Skin of body (tissue), 2 donors: ENCODE measurements around the gene DENND4C. TPM values are rescaled to one million over a fixed set of nuclear protein-coding genes. Genes with fewer than 3 reads are reported as not detected.
"Not testable (repeated sequence)": the region's sequence is repeated elsewhere in the genome, so short reads cannot be mapped to it uniquely, and the experiment has no call there.

Source experiments
- DNase-seq: peaks from one replicate; lab custom pipeline; 2025; lab: John Stamatoyannopoulos, UW
- total RNA-seq: library from RNA; depleted of rRNA; stranded (reverse); fragments of >200 nt; gene quantifications from one replicate; pipeline ENCODE4 v1.2.3, GENCODE V29; 2014

The DENND4C gene
- total RNA-seq, 1 donor from 2014 or later = 116 TPM

DNA sequence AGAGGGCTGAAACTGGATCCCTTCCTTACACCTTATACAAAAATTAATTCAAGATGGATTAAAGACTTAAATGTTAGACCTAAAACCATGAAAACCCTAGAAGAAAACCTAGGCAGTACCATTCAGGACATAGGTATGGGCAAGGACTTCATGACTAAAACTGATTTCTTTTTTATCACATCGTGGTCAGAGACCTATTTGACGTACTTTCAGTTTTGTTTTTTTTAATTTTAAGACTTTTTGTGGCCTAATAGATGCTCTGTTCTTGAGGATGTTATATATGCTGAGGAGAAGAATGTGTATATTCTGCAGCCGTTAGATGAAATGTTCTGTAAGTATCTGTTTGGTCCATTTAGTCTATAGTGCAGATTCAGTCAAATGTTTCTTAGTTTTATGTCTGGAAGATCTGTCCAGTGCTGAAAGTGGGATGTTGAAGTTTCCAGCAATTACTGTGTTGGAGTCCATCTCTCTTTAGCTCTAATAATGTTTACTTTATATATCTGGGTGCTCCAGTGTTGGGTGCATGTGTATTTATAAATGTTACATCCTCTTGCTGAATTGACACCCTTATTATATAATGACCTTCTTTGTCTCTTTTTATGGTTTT is 36.4 kb downstream of the DENND4C start:
- DNase-seq = not testable (repeated sequence)

GRCh38 chr9:19269582-19269981 is 39.1 kb downstream of the DENND4C start:
- DNase-seq = no peak

DNA sequence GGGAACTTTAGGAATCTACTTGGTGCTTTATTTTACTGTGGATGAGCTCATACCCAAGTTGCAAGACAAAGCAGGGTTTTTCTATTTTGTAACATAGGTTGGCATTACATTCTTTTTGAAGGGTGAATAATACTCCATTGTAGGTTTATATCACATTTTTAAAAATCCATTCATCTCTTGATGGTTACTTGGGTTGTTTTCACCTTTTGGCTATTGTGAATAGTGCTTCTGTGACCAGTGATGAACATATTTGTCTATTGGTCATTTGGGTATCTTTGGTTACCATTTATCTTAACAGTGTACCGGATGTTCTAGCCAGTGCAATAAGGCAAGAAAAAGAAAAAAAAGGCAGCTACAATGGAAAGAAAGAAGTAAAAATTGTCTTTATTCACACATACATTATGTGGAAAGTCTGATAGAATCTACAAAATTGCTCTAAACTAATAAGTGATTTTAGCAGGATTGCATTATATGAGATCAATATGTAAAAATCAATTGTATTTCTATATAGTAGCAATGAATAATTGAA is 40.0 kb downstream of the DENND4C start:
- DNase-seq = no peak

GRCh38 chr9:19271081-19271480 is 40.6 kb downstream of the DENND4C start:
- no peak for DNase-seq

DNA sequence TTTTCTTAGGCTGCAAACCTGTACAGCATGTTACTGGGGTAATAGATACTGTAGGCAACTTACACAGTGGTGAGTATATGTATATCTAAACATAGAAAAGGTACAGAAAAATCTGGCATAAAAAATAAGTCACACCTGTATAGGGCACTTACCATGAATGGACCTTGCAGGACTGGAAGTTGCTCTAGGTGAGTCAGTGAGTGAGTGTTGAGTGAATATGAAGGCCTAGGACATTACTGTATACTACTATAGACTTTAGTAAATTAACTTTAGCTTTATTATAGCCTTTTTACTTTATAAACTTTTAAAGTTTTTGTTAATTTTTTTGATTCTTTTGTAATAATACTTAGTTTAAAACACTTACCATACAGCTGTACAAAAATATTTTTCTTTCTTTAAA is 51.3 kb downstream of the DENND4C start:
- DNase-seq = no peak

GRCh38 chr9:19283072-19283710 is 52.7 kb downstream of the DENND4C start:
- DNase-seq = no peak

GRCh38 chr9:19284729-19285128 is 54.2 kb downstream of the DENND4C start:
- no peak for DNase-seq

GRCh38 chr9:19286634-19287188 is 56.2 kb downstream of the DENND4C start:
- DNase-seq = no peak

DNA sequence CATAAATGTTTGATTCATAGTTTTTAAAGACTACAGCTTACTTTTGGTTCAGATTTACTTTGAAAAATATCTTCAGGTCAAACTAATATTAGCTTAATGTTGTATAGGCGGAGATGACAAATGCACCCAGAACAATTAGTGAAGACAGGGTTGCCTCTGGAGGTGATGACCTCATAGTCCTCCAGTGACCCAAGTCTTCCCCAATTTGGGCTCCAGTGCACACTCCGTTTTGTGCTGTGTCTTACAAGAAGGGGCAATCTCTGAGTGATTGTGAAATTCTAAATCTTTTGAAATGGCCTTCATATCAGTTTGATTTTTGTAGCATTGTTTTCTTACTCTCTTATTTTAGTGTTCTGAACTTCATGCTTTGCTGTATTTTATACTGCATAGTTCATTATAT is 57.6 kb downstream of the DENND4C start:
- no peak for DNase-seq

DNA sequence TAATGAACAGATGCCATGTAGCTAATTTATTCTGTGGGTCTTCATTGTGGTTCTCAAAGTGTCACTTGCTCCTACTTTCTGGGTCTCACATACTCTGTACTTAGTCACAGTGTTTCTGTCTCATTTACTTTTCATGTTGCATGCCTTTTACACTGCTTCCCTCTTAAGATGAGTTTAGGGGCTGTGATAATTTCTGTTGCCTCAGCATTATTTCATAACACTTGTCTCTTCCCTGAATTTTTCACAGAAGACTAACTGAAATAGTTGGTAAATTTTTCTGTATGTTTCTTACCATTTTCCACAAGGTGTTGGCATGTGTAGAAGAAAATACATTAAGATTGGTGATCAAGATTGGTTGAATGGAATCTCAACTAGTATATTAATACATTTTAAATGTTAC is 59.6 kb downstream of the DENND4C start:
- no peak for DNase-seq

DNA sequence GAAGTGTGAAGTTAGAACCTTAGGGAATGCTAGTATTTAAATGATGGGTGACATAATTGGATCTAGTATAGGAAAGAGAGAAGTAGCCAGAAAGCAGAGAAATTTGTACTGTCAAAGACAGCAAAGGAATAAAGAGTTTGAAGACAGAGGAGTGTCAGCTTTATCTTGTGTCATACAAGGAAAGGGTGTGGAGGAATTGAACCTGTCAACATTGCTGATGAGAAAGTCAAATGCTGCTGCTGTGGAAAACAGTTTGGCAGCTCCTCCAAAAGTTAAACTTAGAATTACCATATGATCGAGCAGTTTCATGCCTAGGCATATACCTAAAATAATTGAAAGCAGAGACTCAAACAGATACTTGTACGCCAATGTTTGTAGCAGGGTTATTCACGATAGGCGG is 63.7 kb downstream of the DENND4C start:
- DNase-seq = no peak

- no peak for DNase-seq
Measured at GRCh38 chr9:19298436-19299000, 68.0 kb downstream of the DENND4C start.

DNA sequence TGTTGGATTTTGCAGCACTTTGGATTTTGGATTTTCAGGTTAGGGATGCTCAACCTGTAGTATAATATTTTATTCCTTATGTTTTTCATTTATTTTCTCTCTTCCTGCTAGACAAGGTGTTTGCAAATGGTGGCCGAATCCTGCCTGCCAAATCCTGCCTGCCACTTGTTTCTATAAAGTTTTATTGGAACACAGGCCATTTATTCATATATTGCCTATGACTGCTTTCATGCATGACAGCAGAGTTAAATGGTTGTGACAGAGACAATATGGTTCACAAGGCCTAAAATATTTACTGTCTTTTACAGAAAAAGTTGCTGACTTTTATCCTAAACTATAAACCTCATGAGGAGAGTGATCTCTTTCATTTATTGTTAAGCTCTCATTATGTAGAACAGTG is 72.7 kb downstream of the DENND4C start:
- no peak for DNase-seq

DNA sequence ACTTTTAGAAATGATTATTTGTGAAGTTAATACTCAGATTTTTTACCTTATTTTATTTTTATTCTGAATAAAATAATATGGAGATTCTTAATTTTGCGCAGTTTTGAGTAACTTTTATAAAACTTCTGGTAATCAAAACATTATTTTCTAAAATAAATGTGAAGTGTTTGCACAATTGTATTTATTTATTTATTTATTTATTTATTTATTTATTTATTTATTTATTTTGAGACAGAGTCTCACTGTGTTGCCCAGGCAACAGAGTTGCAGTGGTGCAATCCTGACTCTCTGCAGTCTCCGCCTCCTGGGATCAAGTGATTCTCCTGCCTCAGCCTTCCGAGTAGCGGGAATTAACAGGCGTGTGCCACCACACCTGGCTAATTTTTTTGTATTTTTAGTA is 76.1 kb downstream of the DENND4C start:
- no peak for DNase-seq

GRCh38 chr9:19310246-19310645 is 79.8 kb downstream of the DENND4C start:
- no peak for DNase-seq

- DNase-seq = no peak
Measured at GRCh38 chr9:19313573-19313972, 83.1 kb downstream of the DENND4C start.

- DNase-seq = no peak
Measured at GRCh38 chr9:19320495-19320894, 90.0 kb downstream of the DENND4C start.

DNA sequence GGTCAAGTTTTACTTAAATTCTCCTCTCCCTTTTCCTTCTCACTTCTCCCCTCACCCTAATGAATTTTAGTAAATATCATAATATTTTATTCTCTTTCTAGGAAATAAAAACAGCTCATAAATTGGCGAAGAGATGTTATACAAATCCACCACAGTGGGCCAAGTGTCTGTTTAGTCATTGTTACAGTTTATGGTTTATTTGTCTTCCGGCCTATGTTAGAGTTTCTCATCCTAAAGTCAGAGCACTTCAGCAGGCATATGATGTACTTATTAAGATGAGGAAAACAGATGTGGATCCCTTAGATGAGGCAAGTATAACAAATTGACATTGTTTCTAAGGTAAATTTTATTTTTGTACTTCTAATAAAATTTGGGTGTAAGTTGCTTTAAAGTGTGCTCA is 101.4 kb downstream of the DENND4C start:
- DNase-seq = no peak

- DNase-seq = no peak
Measured at GRCh38 chr9:19336166-19336565, 105.7 kb downstream of the DENND4C start.

GRCh38 chr9:19342947-19343346 is 112.5 kb downstream of the DENND4C start:
- DNase-seq = no peak

GRCh38 chr9:19358701-19359100 is 128.2 kb downstream of the DENND4C start:
- DNase-seq = no peak

- no peak for DNase-seq
Measured at GRCh38 chr9:19369107-19369506, 138.6 kb downstream of the DENND4C start.

GRCh38 chr9:19371942-19372341 is 141.4 kb downstream of the DENND4C start:
- no peak for DNase-seq
